Left ventricle myocardium inferior (tissue), 1 donor: ENCODE measurements around the gene RBFOX2. TPM values are rescaled to one million over a fixed set of nuclear protein-coding genes. Genes with fewer than 3 reads are reported as not detected.
A peak's percentile ranks its signal among the peaks of the same experiment; 100 is the strongest.

Source experiments
- DNase-seq: peaks from one replicate; pipeline ENCODE4 v3.0.0-alpha.2; 2020
- H3K27ac ChIP-seq: fragments of 200-600 bp; replicated peaks from 2 replicates; pipeline ENCODE4 v1.8.0; 2021
- H3K27me3 ChIP-seq: fragments of 200-600 bp; 2 replicates; pipeline ENCODE4 v1.8.0; 2021; ENCODE audit warnings: low read depth
- H3K36me3 ChIP-seq: fragments of 200-600 bp; 2 replicates; pipeline ENCODE4 v1.8.0; 2021
- H3K4me1 ChIP-seq: fragments of 200-600 bp; 2 replicates; pipeline ENCODE4 v1.8.0; 2021
- H3K4me3 ChIP-seq: fragments of 200-600 bp; 2 replicates; pipeline ENCODE4 v1.8.0; 2021; ENCODE audit warnings: mild to moderate bottlenecking, moderate library complexity
- H3K9me3 ChIP-seq: fragments of 200-600 bp; replicated peaks from 2 replicates; pipeline ENCODE4 v1.8.0; 2021
- CTCF ChIP-seq: fragments of 200-600 bp; IDR thresholded peaks from 2 replicates; pipeline ENCODE4 v1.8.0; 2021; ENCODE audit warnings: antibody characterized with exemption, mild to moderate bottlenecking, borderline replicate concordance
- intact Hi-C: fragments of 100-400 bp; cut with micrococcal nuclease; formaldehyde crosslinking; loops from one replicate; pipeline ENCODE4 v1.11.0; 2022
- total RNA-seq: library from RNA; stranded (reverse); fragmentation: NEBNext Ultra II Directional; extraction: Animal tissue kit (Norgen Biotek cat#: 25700); gene quantifications from one replicate; pipeline ENCODE4 v1.2.1, GENCODE V29; 2021
- donor health status: DM: no; HTN: yes; CAD: no; lungs with severe emphysema.

Gene RBFOX2
- total RNA-seq, 1 donor from 2014 or later: 75.4 TPM

- TF ChIP-seq CTCF: no peak
- Histone ChIP-seq H3K4me1 (peaks cover 42% of the 10 kb centered on the region), H3K36me3 (no peaks in the 10 kb centered on the region), H3K9me3 (no peaks in the 10 kb centered on the region), H3K27ac (no peak overlapping the region), H3K4me3 (no peak overlapping the region), H3K27me3 (no peaks in the 10 kb centered on the region)
- no peak for DNase-seq
- intact Hi-C loops: no loop called here
Measured at GRCh38 chr22:36003972-36004674, 24.5 kb downstream of the RBFOX2 start.

GRCh38 chr22:36002718-36003260 lies 25.8 kb downstream of the RBFOX2 start:
- DNase-seq: no peak
- Histone ChIP-seq H3K9me3 (no peaks in the 10 kb centered on the region), H3K4me3 (no peak overlapping the region), H3K27me3 (no peaks in the 10 kb centered on the region), H3K36me3 (no peaks in the 10 kb centered on the region), H3K4me1 (peaks cover 39% of the 10 kb centered on the region), H3K27ac (no peak overlapping the region)
- intact Hi-C loops: no loop called here
- no peak for TF ChIP-seq CTCF

- no peaks in the 10 kb centered on the region for H3K27me3 ChIP-seq
- peaks cover 46% of the 10 kb centered on the region for H3K4me1 ChIP-seq
- no peak overlapping the region for H3K4me3 ChIP-seq
- intact Hi-C loops: no loop called here
- TF ChIP-seq CTCF: no peak
- DNase-seq: no peak
- no peak overlapping the region for H3K27ac ChIP-seq
- no peaks in the 10 kb centered on the region for H3K9me3 ChIP-seq
- H3K36me3 ChIP-seq: no peaks in the 10 kb centered on the region
Measured at GRCh38 chr22:36002084-36002483, 26.5 kb downstream of the RBFOX2 start.

- Histone ChIP-seq H3K27ac (no peak overlapping the region), H3K27me3 (no peaks in the 10 kb centered on the region), H3K4me1 (peaks cover 61% of the 10 kb centered on the region), H3K36me3 (no peaks in the 10 kb centered on the region), H3K4me3 (no peak overlapping the region), H3K9me3 (no peaks in the 10 kb centered on the region)
- no peak for TF ChIP-seq CTCF
- intact Hi-C loops: no loop called here
- DNase-seq: no peak
Measured at GRCh38 chr22:35998748-35999147, 29.9 kb downstream of the RBFOX2 start.

- Histone ChIP-seq H3K9me3 (peaks cover 5% of the 10 kb centered on the region), H3K27me3 (no peaks in the 10 kb centered on the region), H3K27ac (peak overlapping the region; percentile 83), H3K36me3 (no peaks in the 10 kb centered on the region), H3K4me3 (no peak overlapping the region), H3K4me1 (peaks cover 61% of the 10 kb centered on the region)
- intact Hi-C loops: no loop called here
- no peak for DNase-seq
- no peak for TF ChIP-seq CTCF
Measured at GRCh38 chr22:35997438-35997837, 31.2 kb downstream of the RBFOX2 start.
